Sigmoid colon (tissue), 4 donors: ENCODE measurements around the gene OPCML.

Experiments used
- CTCF ChIP-seq, 4 experiments: fragments of 450-650 bp in 3 of 4; fragments of 200-600 bp in 1 of 4; IDR thresholded peaks; one replicate each; pipeline ENCODE4 v1.5.1; 2016 to 2019; ENCODE audit warnings: antibody characterized with exemption in 4 of 4, mild to moderate bottlenecking in 3 of 4, moderate library complexity in 2 of 4
- EP300 ChIP-seq, 4 donors: sonication (generic); formaldehyde crosslinking; IDR thresholded peaks; one replicate each; pipeline ENCODE4 v1.6.1; 2017; ENCODE audit warnings: antibody characterized with exemption in 4 of 4
- POLR2A ChIP-seq, 2 donors: fragments of 450-650 bp; IDR thresholded peaks; one replicate each; pipeline ENCODE4 v1.6.1; 2016; ENCODE audit warnings: antibody characterized with exemption in 2 of 2, mild to moderate bottlenecking in 2 of 2, moderate library complexity in 2 of 2

DNA sequence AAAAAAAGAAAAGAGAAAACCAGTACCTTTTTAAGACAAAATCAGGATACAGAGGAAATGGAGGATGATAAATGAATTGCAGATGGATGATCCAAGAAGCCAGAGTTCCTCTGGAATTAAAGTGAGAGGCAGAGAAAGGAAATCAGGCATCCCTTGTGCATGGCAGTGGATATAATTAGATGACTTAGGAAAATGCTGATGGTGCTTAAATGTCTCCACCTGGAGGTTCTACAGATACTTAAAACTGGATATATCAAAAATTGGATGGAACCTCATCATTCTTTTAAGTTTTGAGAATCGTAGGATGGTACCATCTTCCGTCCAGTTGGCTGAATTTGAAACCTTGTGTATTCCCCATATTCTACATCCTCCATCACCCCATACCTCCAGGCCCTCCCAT, 1121.9 kb downstream of the OPCML start:
- no peak for TF ChIP-seq CTCF (IDR thresholded peaks at IDR 0.05)
- no peak for TF ChIP-seq POLR2A (IDR thresholded peaks at IDR 0.05)
- TF ChIP-seq EP300 (IDR thresholded peaks at IDR 0.05), result no peak
